ENCODE measurements around the gene MFSD12.

GRCh38 chr19:3556978-3557460, 367 bp downstream of the MFSD12 start:
- no peak for TF ChIP-seq CTCF (IDR thresholded peaks at IDR 0.05; ENCODE audit: low read depth, low read length)
- TF ChIP-seq POLR2A (IDR thresholded peaks at IDR 0.05; ENCODE audit: extremely low read depth, insufficient read length), result no peak
- TF ChIP-seq MAX (IDR thresholded peaks at IDR 0.05; ENCODE audit: low read depth, low read length), result no peak
- TF ChIP-seq MYC (IDR thresholded peaks at IDR 0.05; ENCODE audit: low read depth, low read length), result no peak
